ENCODE results near the gene RAB40B. TPM values are rescaled to one million over a fixed set of nuclear protein-coding genes. Genes with fewer than 3 reads are reported as not detected.

The RAB40B gene
- polyA plus RNA-seq, 2 of the 4 experiments (the other 2 are of a cell fraction) = 5.6 to 9.4 TPM

GRCh38 chr17:82687375-82687861, 11.1 kb downstream of the RAB40B start (continued):
- TF ChIP-seq HOXA7 (CRISPR knock-in tag; IDR thresholded peaks at IDR 0.05) (no peak), SMC3 (IDR thresholded peaks at IDR 0.05) (no peak; the same call in 2 of the 3 replicates), HMGXB4 (CRISPR knock-in tag; IDR thresholded peaks at IDR 0.05; ENCODE audit: borderline replicate concordance) (no peak), JUNB (IDR thresholded peaks at IDR 0.05) (no peak), EHF (CRISPR knock-in tag; IDR thresholded peaks at IDR 0.05) (0 out of 2 replicates have a peak, but pooled peaks have one; percentile 63), EHMT2 (IDR thresholded peaks at IDR 0.05; ENCODE audit: low read depth) (no peak), CHD4 (IDR thresholded peaks at IDR 0.05; ENCODE audit: borderline replicate concordance) (no peak), RCOR1 (IDR thresholded peaks at IDR 0.05; ENCODE audit: low read depth, low read length) (no peak), NPAS2 (CRISPR knock-in tag; IDR thresholded peaks at IDR 0.05; ENCODE audit: borderline replicate concordance) (no peak), CHD2 (IDR thresholded peaks at IDR 0.05; ENCODE audit: low read length, partially characterized antibody) (no peak), CBX8 (IDR thresholded peaks at IDR 0.05) (no peak), HOXB5 (CRISPR knock-in tag; IDR thresholded peaks at IDR 0.05) (no peak), ZSCAN20 (CRISPR knock-in tag; IDR thresholded peaks at IDR 0.05) (no peak), REST (IDR thresholded peaks at IDR 0.05) (no peak), MAZ (IDR thresholded peaks at IDR 0.05; ENCODE audit: borderline replicate concordance, low read depth, low read length) (no peak), RFX5 (IDR thresholded peaks at IDR 0.05) (no peak), FOSB (CRISPR knock-in tag; IDR thresholded peaks at IDR 0.05) (0 out of 2 replicates have a peak, but pooled peaks have one; percentile 29), ATOH8 (CRISPR knock-in tag; IDR thresholded peaks at IDR 0.05; ENCODE audit: low read depth) (no peak), CTCF (IDR thresholded peaks at IDR 0.05) (no peak), CEBPB (IDR thresholded peaks at IDR 0.05) (peak in 1 of 2 experiments; percentile 28; a peak in 1 of 4 replicates), HOXB13 (CRISPR knock-in tag; IDR thresholded peaks at IDR 0.05; ENCODE audit: low read depth) (peak; percentile 77; the same call in 1 of the 2 replicates), E2F6 (IDR thresholded peaks at IDR 0.05; ENCODE audit: borderline replicate concordance, low read depth) (no peak), POLR2A (IDR thresholded peaks at IDR 0.05; ENCODE audit: low read length) (no peak), TP53 (CRISPR knock-in tag; IDR thresholded peaks at IDR 0.05) (no peak), RAD21 (conservative IDR thresholded peaks at IDR 0.05 in 1 of 2, IDR thresholded peaks at IDR 0.05 in 1 of 2) (peak in 1 of 2 experiments; percentile 15; a peak in 1 of 5 replicates), RARB (CRISPR knock-in tag; IDR thresholded peaks at IDR 0.05) (no peak), SREBF2 (IDR thresholded peaks at IDR 0.05) (no peak), HDAC2 (IDR thresholded peaks at IDR 0.05) (no peak), GATA3 (IDR thresholded peaks at IDR 0.05; ENCODE audit: borderline replicate concordance) (no peak), ZFP36 (IDR thresholded peaks at IDR 0.05; ENCODE audit: borderline replicate concordance, partially characterized antibody) (no peak), ZNF302 (CRISPR knock-in tag; IDR thresholded peaks at IDR 0.05) (peak; percentile 48; the same call in 1 of the 2 replicates), KDM1A (IDR thresholded peaks at IDR 0.05; ENCODE audit: low read depth) (no peak), POLR2AphosphoS2 (conservative IDR thresholded peaks at IDR 0.05; ENCODE audit: low read length) (no peak), PHF8 (IDR thresholded peaks at IDR 0.05; ENCODE audit: borderline replicate concordance, low read depth) (no peak), PBX3 (IDR thresholded peaks at IDR 0.05) (no peak)
